GM23338 (cell line): ENCODE measurements around the gene GPC5. TPM values are rescaled to one million over a fixed set of nuclear protein-coding genes. Genes with fewer than 3 reads are reported as not detected.

ENCODE experiments used
- ATAC-seq: fragments of 200-7000 bp; cut with Tn5 transposase; 3 replicates; pipeline ENCODE4 v1.9.1; 2020
- DNase-seq: peaks from one replicate; pipeline ENCODE4 v3.0.0-alpha.2; 2015; ENCODE audit warnings: low spot score
- H2AFZ ChIP-seq: fragments of 200-600 bp; sonication (generic); 2 replicates; pipeline ENCODE4 v1.8.0; 2016; ENCODE audit warnings: antibody characterized with exemption, mild to moderate bottlenecking, moderate library complexity
- H3F3A ChIP-seq: fragments of 200-600 bp; sonication (generic); replicated peaks from 2 replicates; pipeline ENCODE4 v1.8.0; 2017; ENCODE audit warnings: antibody characterized with exemption, mixed run types, low read depth
- H3K27ac ChIP-seq: fragments of 200-600 bp; sonication (generic); 2 replicates; pipeline ENCODE4 v1.6.1; 2016; ENCODE audit warnings: low read depth
- H3K27me3 ChIP-seq: fragments of 200-600 bp; sonication (generic); 2 replicates; pipeline ENCODE4 v1.8.0; 2016; ENCODE audit warnings: mild to moderate bottlenecking, mixed run types, moderate library complexity; ENCODE audit not compliant: insufficient read depth
- H3K36me3 ChIP-seq: fragments of 200-600 bp; sonication (generic); 2 replicates; pipeline ENCODE4 v1.8.0; 2016; ENCODE audit warnings: mild to moderate bottlenecking; ENCODE audit not compliant: insufficient read depth
- H3K4me1 ChIP-seq: fragments of 200-600 bp; sonication (generic); 2 replicates; pipeline ENCODE4 v1.8.0; 2016; ENCODE audit warnings: mild to moderate bottlenecking, moderate library complexity; ENCODE audit not compliant: insufficient read depth
- H3K4me2 ChIP-seq: fragments of 200-600 bp; sonication (generic); 2 replicates; pipeline ENCODE4 v1.7.1; 2017; ENCODE audit warnings: mixed run types
- H3K4me3 ChIP-seq: fragments of 200-600 bp; sonication (generic); 2 replicates; pipeline ENCODE4 v1.6.1; 2016; ENCODE audit warnings: mixed run types
- H3K79me2 ChIP-seq: fragments of 200-600 bp; sonication (generic); replicated peaks from 2 replicates; pipeline ENCODE4 v1.8.0; 2017; ENCODE audit warnings: mild to moderate bottlenecking; ENCODE audit not compliant: insufficient read depth
- H3K9me2 ChIP-seq: fragments of 200-600 bp; sonication (generic); 2 replicates; pipeline ENCODE4 v1.8.0; 2017; ENCODE audit not compliant: insufficient read depth
- H4K20me1 ChIP-seq: fragments of 200-600 bp; sonication (generic); replicated peaks from 2 replicates; pipeline ENCODE4 v1.8.0; 2017; ENCODE audit warnings: mild to moderate bottlenecking; ENCODE audit not compliant: insufficient read depth
- H3K27ac Mint-ChIP-seq: 2 replicates; pipeline ENCODE4 v1.8.0; 2020; ENCODE audit warnings: inconsistent platforms, mild to moderate bottlenecking, moderate library complexity, mixed read lengths
- H3K27me3 Mint-ChIP-seq: 3 replicates; pipeline ENCODE4 v1.8.0; 2022; ENCODE audit warnings: low read depth, mild to moderate bottlenecking, moderate library complexity, mixed read lengths, inconsistent platforms; ENCODE audit not compliant: insufficient read depth, poor library complexity
- H3K36me3 Mint-ChIP-seq: 3 replicates; pipeline ENCODE4 v1.8.0; 2021; ENCODE audit warnings: low read depth, mild to moderate bottlenecking, inconsistent platforms, moderate library complexity, mixed read lengths
- H3K4me1 Mint-ChIP-seq: 3 replicates; pipeline ENCODE4 v1.8.0; 2020; ENCODE audit warnings: mild to moderate bottlenecking, inconsistent platforms, mixed read lengths
- H3K4me3 Mint-ChIP-seq: 3 replicates; pipeline ENCODE4 v1.8.0; 2021; ENCODE audit warnings: moderate library complexity, mild to moderate bottlenecking, inconsistent platforms, mixed read lengths
- H3K9me3 Mint-ChIP-seq: 3 replicates; pipeline ENCODE4 v1.8.0; 2020; ENCODE audit warnings: moderate library complexity, mild to moderate bottlenecking, inconsistent platforms, mixed read lengths
- CREB1 ChIP-seq: fragments of 250-450 bp; sonication (Bioruptor Pico); IDR thresholded peaks from 2 replicates; pipeline ENCODE4 v1.5.0; 2020; ENCODE audit warnings: low read depth, mild to moderate bottlenecking, moderate library complexity
- CTCF ChIP-seq, 2 experiments: fragments of 200-600 bp in 1 of 2; sonication (generic) in 1 of 2; conservative IDR thresholded peaks; 2 replicates each; pipeline versions ENCODE4 v1.5.1 to v1.6.1; 2016 to 2017; ENCODE audit warnings: antibody characterized with exemption in 2 of 2, low read depth in 2 of 2, mild to moderate bottlenecking in 2 of 2, moderate library complexity in 1 of 2
- ETS1 ChIP-seq: IDR thresholded peaks from 2 replicates; pipeline ENCODE4 v1.6.1; 2016; ENCODE audit warnings: antibody characterized with exemption
- EZH2 ChIP-seq: fragments of 200-600 bp; sonication (generic); IDR thresholded peaks from one replicate; pipeline ENCODE4 v1.8.0; 2017; ENCODE audit warnings: antibody characterized with exemption, mild to moderate bottlenecking, low read depth; ENCODE audit not compliant: unreplicated experiment
- JUNB ChIP-seq: IDR thresholded peaks from one replicate; pipeline ENCODE4 v1.6.1; 2016; ENCODE audit warnings: antibody characterized with exemption; ENCODE audit not compliant: unreplicated experiment
- ZNF114 ChIP-seq: fragments of 250-450 bp; sonication (Bioruptor Pico); IDR thresholded peaks from 2 replicates; pipeline ENCODE4 v1.5.0; 2020; ENCODE audit warnings: mild to moderate bottlenecking, moderate library complexity
- polyA plus RNA-seq: library from polyadenylated mRNA; unstranded; fragments of >200 nt; fragmentation: Nextera tagmentation; extraction: Ambion mirVana; gene quantifications from 2 replicates; pipeline ENCODE4 v1.2.1, GENCODE V29; 2016
- total RNA-seq: library from RNA; depleted of rRNA; stranded (reverse); fragments of >200 nt; shearing (Covaris generic); gene quantifications from 2 replicates; pipeline ENCODE4 v1.2.3, GENCODE V29; 2014
- TF ChIP-seq, protein P1 (sequence below): fragments of 250-450 bp; sonication (Bioruptor Pico); IDR thresholded peaks from 2 replicates; pipeline ENCODE4 v1.5.0; 2020; ENCODE audit warnings: mild to moderate bottlenecking, moderate library complexity
- TF ChIP-seq, protein P2 (sequence below): IDR thresholded peaks from one replicate; pipeline ENCODE4 v1.6.1; 2018; ENCODE audit warnings: antibody characterized with exemption; ENCODE audit not compliant: unreplicated experiment

Gene GPC5
- total and polyA plus RNA-seq, 2 experiments from 2014 or later: 0.95 to 1.1 TPM

DNA sequence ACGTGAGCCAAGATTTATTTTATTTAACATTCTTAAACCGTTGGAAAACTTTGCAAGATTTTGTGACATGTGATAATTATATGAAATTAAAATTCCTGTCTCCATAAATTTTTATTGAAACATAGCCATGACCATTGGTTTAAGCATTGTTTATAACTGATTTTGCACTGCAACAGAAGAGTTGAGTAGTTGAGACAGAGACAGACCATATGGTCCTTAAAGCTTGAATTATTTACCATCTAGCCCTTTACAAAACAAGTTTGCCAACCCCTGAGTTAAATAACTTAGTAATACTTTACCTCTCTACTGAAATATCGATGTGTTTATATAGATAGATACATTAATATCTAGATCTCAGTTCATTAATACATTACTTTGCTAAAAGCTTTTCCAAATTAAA is 1014.1 kb downstream of the GPC5 start (continued):
- TF ChIP-seq, protein P1, sequence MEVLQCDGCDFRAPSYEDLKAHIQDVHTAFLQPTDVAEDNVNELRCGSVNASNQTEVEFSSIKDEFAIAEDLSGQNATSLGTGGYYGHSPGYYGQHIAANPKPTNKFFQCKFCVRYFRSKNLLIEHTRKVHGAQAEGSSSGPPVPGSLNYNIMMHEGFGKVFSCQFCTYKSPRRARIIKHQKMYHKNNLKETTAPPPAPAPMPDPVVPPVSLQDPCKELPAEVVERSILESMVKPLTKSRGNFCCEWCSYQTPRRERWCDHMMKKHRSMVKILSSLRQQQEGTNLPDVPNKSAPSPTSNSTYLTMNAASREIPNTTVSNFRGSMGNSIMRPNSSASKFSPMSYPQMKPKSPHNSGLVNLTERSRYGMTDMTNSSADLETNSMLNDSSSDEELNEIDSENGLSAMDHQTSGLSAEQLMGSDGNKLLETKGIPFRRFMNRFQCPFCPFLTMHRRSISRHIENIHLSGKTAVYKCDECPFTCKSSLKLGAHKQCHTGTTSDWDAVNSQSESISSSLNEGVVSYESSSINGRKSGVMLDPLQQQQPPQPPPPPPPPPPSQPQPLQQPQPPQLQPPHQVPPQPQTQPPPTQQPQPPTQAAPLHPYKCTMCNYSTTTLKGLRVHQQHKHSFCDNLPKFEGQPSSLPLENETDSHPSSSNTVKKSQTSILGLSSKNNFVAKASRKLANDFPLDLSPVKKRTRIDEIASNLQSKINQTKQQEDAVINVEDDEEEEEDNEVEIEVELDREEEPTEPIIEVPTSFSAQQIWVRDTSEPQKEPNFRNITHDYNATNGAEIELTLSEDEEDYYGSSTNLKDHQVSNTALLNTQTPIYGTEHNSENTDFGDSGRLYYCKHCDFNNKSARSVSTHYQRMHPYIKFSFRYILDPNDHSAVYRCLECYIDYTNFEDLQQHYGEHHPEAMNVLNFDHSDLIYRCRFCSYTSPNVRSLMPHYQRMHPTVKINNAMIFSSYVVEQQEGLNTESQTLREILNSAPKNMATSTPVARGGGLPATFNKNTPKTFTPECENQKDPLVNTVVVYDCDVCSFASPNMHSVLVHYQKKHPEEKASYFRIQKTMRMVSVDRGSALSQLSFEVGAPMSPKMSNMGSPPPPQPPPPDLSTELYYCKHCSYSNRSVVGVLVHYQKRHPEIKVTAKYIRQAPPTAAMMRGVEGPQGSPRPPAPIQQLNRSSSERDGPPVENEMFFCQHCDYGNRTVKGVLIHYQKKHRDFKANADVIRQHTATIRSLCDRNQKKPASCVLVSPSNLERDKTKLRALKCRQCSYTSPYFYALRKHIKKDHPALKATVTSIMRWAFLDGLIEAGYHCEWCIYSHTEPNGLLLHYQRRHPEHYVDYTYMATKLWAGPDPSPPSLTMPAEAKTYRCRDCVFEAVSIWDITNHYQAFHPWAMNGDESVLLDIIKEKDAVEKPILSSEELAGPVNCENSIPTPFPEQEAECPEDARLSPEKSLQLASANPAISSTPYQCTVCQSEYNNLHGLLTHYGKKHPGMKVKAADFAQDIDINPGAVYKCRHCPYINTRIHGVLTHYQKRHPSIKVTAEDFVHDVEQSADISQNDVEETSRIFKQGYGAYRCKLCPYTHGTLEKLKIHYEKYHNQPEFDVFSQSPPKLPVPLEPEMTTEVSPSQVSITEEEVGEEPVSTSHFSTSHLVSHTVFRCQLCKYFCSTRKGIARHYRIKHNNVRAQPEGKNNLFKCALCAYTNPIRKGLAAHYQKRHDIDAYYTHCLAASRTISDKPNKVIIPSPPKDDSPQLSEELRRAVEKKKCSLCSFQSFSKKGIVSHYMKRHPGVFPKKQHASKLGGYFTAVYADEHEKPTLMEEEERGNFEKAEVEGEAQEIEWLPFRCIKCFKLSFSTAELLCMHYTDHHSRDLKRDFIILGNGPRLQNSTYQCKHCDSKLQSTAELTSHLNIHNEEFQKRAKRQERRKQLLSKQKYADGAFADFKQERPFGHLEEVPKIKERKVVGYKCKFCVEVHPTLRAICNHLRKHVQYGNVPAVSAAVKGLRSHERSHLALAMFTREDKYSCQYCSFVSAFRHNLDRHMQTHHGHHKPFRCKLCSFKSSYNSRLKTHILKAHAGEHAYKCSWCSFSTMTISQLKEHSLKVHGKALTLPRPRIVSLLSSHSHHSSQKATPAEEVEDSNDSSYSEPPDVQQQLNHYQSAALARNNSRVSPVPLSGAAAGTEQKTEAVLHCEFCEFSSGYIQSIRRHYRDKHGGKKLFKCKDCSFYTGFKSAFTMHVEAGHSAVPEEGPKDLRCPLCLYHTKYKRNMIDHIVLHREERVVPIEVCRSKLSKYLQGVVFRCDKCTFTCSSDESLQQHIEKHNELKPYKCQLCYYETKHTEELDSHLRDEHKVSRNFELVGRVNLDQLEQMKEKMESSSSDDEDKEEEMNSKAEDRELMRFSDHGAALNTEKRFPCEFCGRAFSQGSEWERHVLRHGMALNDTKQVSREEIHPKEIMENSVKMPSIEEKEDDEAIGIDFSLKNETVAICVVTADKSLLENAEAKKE (CRISPR knock-in tag): no peak
- TF ChIP-seq CTCF (conservative IDR thresholded peaks at IDR 0.05; ENCODE audit: low read depth in 2 of 2): no peak
- TF ChIP-seq EZH2: no peak

GRCh38 chr13:92412996-92413395 is 1014.6 kb downstream of the GPC5 start:
- Histone ChIP-seq H3K4me2 (no peak overlapping the region), H3K27me3 (no peaks in the 10 kb centered on the region), H3F3A (no peaks in the 10 kb centered on the region), H3K4me1 (no peaks in the 10 kb centered on the region), H3K4me3 (no peak overlapping the region), H3K36me3 (no peaks in the 10 kb centered on the region), H4K20me1 (no peaks in the 10 kb centered on the region), H2AFZ (no peak overlapping the region), H3K9me2 (no peaks in the 10 kb centered on the region), H3K27ac (no peak overlapping the region), H3K79me2 (no peaks in the 10 kb centered on the region)
- H3K36me3 Mint-ChIP-seq: no peaks in the 10 kb centered on the region
- peaks cover 3% of the 10 kb centered on the region; the same call in 2 of the 3 replicates for H3K4me1 Mint-ChIP-seq
- H3K27ac Mint-ChIP-seq: no peak overlapping the region
- no peak for DNase-seq
- H3K9me3 Mint-ChIP-seq: no peaks in the 10 kb centered on the region
- no peaks in the 10 kb centered on the region for H3K27me3 Mint-ChIP-seq
- no peak overlapping the region for H3K4me3 Mint-ChIP-seq
- no peak for ATAC-seq
- TF ChIP-seq ZNF114 (CRISPR knock-in tag): no peak
- TF ChIP-seq ETS1: no peak
- TF ChIP-seq, protein P2, sequence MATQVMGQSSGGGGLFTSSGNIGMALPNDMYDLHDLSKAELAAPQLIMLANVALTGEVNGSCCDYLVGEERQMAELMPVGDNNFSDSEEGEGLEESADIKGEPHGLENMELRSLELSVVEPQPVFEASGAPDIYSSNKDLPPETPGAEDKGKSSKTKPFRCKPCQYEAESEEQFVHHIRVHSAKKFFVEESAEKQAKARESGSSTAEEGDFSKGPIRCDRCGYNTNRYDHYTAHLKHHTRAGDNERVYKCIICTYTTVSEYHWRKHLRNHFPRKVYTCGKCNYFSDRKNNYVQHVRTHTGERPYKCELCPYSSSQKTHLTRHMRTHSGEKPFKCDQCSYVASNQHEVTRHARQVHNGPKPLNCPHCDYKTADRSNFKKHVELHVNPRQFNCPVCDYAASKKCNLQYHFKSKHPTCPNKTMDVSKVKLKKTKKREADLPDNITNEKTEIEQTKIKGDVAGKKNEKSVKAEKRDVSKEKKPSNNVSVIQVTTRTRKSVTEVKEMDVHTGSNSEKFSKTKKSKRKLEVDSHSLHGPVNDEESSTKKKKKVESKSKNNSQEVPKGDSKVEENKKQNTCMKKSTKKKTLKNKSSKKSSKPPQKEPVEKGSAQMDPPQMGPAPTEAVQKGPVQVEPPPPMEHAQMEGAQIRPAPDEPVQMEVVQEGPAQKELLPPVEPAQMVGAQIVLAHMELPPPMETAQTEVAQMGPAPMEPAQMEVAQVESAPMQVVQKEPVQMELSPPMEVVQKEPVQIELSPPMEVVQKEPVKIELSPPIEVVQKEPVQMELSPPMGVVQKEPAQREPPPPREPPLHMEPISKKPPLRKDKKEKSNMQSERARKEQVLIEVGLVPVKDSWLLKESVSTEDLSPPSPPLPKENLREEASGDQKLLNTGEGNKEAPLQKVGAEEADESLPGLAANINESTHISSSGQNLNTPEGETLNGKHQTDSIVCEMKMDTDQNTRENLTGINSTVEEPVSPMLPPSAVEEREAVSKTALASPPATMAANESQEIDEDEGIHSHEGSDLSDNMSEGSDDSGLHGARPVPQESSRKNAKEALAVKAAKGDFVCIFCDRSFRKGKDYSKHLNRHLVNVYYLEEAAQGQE: no peak
- no peak for TF ChIP-seq JUNB
- TF ChIP-seq CREB1: no peak
